Measurements from ENCODE around the gene FOXF2.

Gene FOXF2

GRCh38 chr6:1390133-1390945, 963 bp downstream of the FOXF2 start:
- DNase-seq (ENCODE audit: insufficient read length, low spot score), result no peak
- FAIRE-seq, result no peak

GRCh38 chr6:1390946-1391799, 1.8 kb downstream of the FOXF2 start:
- FAIRE-seq (no peak), DNase-seq (ENCODE audit: insufficient read length, low spot score) (no peak)

- FAIRE-seq (no peak), DNase-seq (ENCODE audit: insufficient read length, low spot score) (no peak)
Observed at GRCh38 chr6:1391800-1392309, 2.5 kb downstream of the FOXF2 start.

GRCh38 chr6:1392813-1393640, 3.7 kb downstream of the FOXF2 start:
- no peak for FAIRE-seq
- DNase-seq (ENCODE audit: insufficient read length, low spot score), result no peak

DNA sequence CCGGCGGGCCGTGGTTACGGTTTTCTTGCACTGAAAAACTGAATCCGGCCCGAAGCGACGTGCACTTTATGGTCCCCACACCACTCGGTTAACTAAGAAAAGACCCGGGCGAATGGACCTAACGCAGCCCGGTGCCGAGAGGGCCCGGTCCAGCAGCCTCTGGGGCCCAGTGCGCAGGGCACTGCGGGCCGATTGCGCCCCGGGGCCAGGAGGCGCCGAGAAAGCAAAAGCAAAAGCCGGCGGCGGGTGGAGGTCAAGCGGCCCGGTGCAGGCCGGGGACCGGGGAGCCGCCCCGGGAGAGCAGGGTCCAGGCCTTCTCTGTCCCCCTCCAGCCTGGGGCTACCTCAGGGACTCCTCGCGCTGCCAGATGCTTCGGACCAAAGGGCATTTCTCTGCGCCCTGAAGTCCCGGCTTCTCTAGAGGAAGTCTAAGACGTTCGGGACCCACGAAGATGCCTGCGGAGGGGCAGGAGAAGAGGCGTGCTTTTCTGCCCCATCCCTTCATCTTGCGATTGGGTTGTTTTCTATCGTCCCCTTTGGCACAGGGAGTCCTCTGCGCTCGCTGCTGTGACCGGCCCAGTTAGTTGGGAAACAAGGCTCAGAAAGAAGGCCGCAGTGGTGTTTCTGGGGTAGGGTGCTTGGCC, 4.4 kb downstream of the FOXF2 start:
- FAIRE-seq (no peak), DNase-seq (ENCODE audit: insufficient read length, low spot score) (no peak)

GRCh38 chr6:1394514-1395463, 5.4 kb downstream of the FOXF2 start:
- no peak for DNase-seq (ENCODE audit: insufficient read length, low spot score)
- FAIRE-seq, result no peak

DNA sequence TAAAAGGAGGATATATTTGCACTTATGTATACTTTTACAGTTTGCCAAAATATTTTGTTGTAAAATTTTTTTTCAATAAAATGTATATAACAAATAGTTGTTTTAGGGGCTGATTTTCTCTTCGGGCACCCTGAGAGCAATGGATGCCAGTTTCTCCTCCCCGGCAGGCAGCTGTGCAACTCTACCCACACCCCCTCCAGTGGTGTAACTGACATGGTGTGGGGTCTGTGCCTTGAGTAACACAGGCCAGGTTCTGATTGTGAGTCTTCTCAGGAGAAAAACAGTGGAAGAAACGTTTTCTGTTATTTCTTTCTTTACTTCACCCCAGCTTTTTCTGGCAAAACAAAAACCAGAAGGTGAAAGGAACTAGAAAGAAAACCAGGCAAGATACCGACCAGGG, 6.1 kb downstream of the FOXF2 start:
- DNase-seq (ENCODE audit: insufficient read length, low spot score) (no peak), FAIRE-seq (no peak)

- FAIRE-seq, result no peak
- no peak for DNase-seq (ENCODE audit: insufficient read length, low spot score)
Observed at GRCh38 chr6:1395941-1396908, 6.8 kb downstream of the FOXF2 start.

- FAIRE-seq (peak; percentile 84), DNase-seq (ENCODE audit: insufficient read length, low spot score) (peak; percentile 85)
Observed at GRCh38 chr6:1396952-1397868, 7.8 kb downstream of the FOXF2 start.

DNA sequence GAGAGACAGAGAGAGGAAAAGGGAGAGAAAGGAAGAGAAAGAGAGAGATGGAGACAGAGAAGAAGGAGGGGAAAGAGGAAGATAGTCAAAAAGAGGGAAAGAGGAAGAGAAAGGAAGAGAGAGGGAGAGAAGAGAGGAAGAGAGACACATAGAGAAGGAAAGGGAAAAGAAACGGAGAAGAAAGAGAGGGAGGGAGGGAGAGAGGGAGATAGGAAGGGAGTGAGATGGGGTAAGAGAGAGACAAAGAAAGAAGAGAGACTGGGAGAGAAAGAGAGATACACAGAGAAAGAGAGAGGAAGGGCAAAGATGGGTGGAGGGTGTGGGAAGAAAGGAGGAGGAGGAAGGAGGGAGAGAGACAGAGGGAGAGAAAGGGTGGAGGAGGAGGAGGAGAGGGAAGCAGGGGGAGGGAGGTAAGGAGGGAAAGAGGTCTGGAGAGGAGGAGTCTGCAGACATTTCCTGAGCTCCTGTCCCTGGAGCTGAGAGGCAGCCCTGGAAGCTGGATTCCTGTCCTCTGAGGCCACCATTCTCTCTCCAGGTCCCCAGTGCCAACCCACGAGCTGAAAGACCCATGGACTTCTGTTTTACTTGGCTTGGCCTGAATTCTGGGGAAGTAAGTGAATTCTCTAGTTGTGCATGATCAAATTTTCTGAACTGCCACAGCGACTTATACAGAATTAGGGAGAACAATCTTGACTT, 9.9 kb downstream of the FOXF2 start:
- FAIRE-seq (no peak), DNase-seq (ENCODE audit: insufficient read length, low spot score) (no peak)

DNA sequence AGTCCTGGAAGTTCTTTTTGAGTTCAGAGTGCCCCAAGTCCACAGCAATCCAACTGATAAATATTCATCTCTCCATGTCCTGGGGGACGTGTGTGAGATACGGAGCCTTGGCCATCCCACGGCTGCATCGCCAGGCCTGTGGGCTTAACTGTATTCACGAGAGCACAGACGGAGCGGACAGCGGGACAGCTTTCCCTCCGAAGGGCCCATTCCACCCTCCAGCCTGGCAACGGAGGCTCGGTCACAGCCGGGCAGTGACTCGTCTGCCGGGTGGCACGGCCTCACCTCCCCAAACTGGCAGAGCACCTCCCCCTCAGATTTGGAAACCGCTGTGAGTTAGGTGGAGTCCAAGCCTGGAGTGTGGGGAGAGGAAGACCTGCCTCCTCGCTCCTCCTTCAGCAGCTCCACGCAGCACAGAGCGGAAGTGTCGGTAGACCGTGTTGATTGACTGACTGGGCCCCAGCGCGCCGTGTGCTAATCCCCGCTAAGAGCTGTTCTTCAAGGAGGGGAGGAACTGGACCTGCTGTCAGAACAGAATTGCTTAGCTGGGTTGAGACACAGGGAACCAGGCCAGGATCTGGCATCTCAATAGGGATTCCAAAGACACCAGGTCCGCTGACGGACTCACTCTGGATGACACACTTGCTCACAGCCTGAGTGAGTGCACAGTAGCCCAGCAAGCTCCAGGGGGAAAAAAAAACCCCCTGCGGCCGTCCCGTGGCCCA, 10.9 kb downstream of the FOXF2 start:
- no peak for FAIRE-seq
- DNase-seq (ENCODE audit: insufficient read length, low spot score), result no peak

DNA sequence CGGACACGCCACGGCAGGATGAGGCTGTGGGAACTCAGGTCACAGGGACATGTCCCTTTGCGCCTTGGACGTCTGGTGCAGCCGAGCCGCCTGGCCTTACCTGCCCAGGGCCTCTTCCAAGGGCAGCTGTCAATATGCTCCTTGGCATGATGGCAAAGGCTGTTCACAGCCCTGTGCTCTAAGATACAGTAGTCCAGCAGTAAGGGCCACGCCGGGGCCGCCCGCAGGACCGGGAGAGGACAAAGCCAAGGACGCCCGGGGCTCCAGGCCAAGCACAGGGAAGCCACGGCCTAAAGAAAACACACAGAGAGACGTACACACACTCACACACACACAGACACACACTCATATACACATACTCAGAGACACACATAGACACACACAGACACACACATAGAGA, 13.0 kb downstream of the FOXF2 start:
- no peak for FAIRE-seq
- no peak for DNase-seq (ENCODE audit: insufficient read length, low spot score)

GRCh38 chr6:1402868-1403267, 13.5 kb downstream of the FOXF2 start:
- DNase-seq (ENCODE audit: insufficient read length, low spot score) (no peak), FAIRE-seq (no peak)

- DNase-seq (ENCODE audit: insufficient read length, low spot score), result no peak
- no peak for FAIRE-seq
Observed at GRCh38 chr6:1403851-1404712, 14.7 kb downstream of the FOXF2 start.

DNA sequence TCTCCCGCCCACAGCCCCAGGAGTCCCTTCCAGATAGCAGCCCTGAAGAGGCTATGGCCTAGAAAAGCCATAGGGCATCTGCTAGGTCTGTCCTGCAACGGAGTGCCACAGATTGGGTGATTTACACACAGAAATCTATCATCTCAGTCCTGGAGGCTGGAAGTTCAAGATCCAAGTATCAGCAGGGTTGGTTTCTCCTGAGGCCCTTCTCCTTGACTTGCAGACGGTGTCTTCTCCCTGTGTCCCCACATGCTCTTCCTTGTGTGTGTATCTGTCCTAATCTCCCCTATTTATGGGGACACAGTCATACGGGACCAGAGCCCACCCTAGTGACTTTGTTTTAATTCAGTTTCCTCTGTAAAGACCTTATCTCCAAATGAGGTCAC, 15.3 kb downstream of the FOXF2 start:
- DNase-seq (ENCODE audit: insufficient read length, low spot score) (no peak), FAIRE-seq (no peak)

Measured in GM19239 (cell line).